ENCODE data around the gene ZMYND11. TPM values are rescaled to one million over a fixed set of nuclear protein-coding genes. Genes with fewer than 3 reads are reported as not detected.
A peak's percentile ranks its signal among the peaks of the same experiment; 100 is the strongest.
"Not testable (repeated sequence)": the region's sequence is repeated elsewhere in the genome, so short reads cannot be mapped to it uniquely, and the experiment has no call there.

Gene ZMYND11
- total RNA-seq, 1 donor from 2014 or later = 25.5 TPM

DNA sequence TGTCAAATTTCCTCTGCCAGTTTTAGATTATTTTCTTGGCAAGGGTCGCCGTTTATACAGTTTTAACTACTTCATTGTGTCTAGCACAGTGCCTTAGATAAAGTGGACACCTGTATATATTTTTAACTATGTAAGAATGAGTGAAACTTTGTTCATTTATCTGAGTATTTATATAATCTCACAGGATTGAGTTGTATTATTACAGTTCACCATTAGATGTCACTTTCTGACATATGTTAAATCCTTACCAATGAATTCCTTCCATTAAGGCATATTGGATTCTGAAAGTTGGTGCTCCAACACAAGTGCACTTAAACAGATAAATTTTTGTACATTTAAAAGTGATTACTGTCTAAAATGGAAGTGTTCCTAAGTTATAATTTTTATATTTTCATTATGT is 43.0 kb downstream of the ZMYND11 start:
- H3K4me3 ChIP-seq (ENCODE audit: low read depth, low read length) = no peak overlapping the region
- DNase-seq (ENCODE audit: low read depth) = no peak
- TF ChIP-seq CTCF (conservative IDR thresholded peaks at IDR 0.05; ENCODE audit: low read depth, low read length) = peak; percentile 41

GRCh38 chr10:178723-179122 is 43.5 kb downstream of the ZMYND11 start:
- no peak overlapping the region for H3K4me3 ChIP-seq (ENCODE audit: low read depth, low read length)
- no peak for DNase-seq (ENCODE audit: low read depth)
- no peak for TF ChIP-seq CTCF (conservative IDR thresholded peaks at IDR 0.05; ENCODE audit: low read depth, low read length)

DNA sequence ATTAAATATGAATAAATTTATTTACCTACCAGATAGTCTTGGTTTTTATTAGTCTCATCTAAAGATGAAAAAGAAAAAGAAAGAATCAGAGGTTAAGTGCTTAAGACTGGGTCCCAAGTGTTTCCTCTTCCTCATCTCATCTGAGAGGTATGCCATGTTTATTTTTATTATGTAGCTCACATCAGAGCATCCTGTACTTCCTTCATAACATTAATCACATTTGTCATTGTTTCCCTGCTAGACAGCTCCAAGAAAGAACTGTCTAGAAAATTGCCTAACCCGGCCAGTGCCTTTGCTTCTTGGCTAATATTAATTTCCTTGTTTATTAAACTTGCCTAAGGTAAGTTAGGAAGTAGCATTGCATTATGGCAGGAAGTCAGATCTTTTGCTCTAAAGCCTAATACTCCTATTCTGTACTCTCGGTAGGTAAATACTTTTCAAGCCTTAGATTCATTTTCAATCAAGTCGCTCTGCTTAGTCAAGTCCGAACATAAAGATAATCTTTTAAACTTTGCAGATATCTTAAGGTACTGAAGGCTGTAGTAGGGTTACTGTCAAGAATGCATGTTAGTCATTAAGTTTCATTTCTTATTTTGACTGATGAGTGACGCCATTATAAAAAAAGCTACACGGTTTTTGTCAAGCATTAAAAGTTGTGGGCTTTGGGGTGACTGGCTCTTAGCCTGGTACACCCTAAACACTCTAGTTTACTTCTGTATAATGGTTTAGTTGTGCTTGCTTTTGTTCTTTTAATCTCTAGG is 47.4 kb downstream of the ZMYND11 start:
- no peak for TF ChIP-seq CTCF (conservative IDR thresholded peaks at IDR 0.05; ENCODE audit: low read depth, low read length)
- DNase-seq (ENCODE audit: low read depth) = no peak
- no peak overlapping the region for H3K4me3 ChIP-seq (ENCODE audit: low read depth, low read length)

- no peak for TF ChIP-seq CTCF (conservative IDR thresholded peaks at IDR 0.05; ENCODE audit: low read depth, low read length)
- DNase-seq (ENCODE audit: low read depth) = no peak
- H3K4me3 ChIP-seq (ENCODE audit: low read depth, low read length) = no peak overlapping the region
Measured at GRCh38 chr10:184174-184573, 48.9 kb downstream of the ZMYND11 start.

DNA sequence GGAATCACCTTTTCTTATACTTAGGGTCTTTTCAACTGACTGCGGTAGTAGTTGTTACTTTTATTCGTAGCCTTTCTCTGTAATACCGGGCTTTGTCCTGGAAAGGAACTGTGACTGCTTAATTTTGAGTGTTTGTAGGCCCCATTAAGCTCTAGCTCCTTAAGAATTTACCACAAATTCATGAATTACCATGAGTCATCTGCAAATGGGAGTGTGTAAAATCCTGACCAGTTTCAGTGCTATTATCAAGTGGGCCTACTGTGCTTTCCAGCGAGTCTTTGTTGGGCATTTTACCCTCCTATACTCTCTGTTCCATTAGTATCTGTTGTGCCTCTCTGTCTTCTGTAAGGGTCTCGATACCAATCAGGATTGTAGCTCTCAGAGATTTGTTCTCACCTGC is 49.7 kb downstream of the ZMYND11 start:
- TF ChIP-seq CTCF (conservative IDR thresholded peaks at IDR 0.05; ENCODE audit: low read depth, low read length) = no peak

GRCh38 chr10:185571-185970 is 50.3 kb downstream of the ZMYND11 start:
- not testable (repeated sequence) for H3K4me3 ChIP-seq (ENCODE audit: low read depth, low read length); DNase-seq (ENCODE audit: low read depth)

More for the DNA sequence above, 49.7 kb downstream of the ZMYND11 start:
- no peak overlapping the region for H3K4me3 ChIP-seq (ENCODE audit: low read depth, low read length)
- DNase-seq (ENCODE audit: low read depth) = peak; percentile 6

- no peak for DNase-seq (ENCODE audit: low read depth)
- H3K4me3 ChIP-seq (ENCODE audit: low read depth, low read length) = no peak overlapping the region
- no peak for TF ChIP-seq CTCF (conservative IDR thresholded peaks at IDR 0.05; ENCODE audit: low read depth, low read length)
Measured at GRCh38 chr10:186911-187310, 51.7 kb downstream of the ZMYND11 start.

Measured in epithelial cell of proximal tubule (primary cell).